Hepatocyte (in vitro differentiated cells): ENCODE measurements around the gene SGMS1. TPM values are rescaled to one million over a fixed set of nuclear protein-coding genes. Genes with fewer than 3 reads are reported as not detected.

Experiments used
- DNase-seq: peaks from one replicate; pipeline ENCODE4 v3.0.0-alpha.2; 2016; ENCODE audit warnings: low spot score
- H2AFZ ChIP-seq: fragments of 200-600 bp; sonication (generic); 2 replicates; pipeline ENCODE4 v1.6.0; 2016; ENCODE audit warnings: antibody characterized with exemption, mild to moderate bottlenecking
- H3K27ac ChIP-seq: fragments of 200-600 bp; sonication (generic); 2 replicates; pipeline ENCODE4 v1.5.1; 2016; ENCODE audit warnings: mild to moderate bottlenecking
- H3K27me3 ChIP-seq: fragments of 200-600 bp; sonication (generic); 2 replicates; pipeline ENCODE4 v1.6.1; 2016
- H3K36me3 ChIP-seq: fragments of 200-600 bp; sonication (generic); replicated peaks from 2 replicates; pipeline ENCODE4 v1.5.1; 2016; ENCODE audit warnings: low read depth; ENCODE audit not compliant: insufficient read depth
- H3K4me1 ChIP-seq: fragments of 200-600 bp; sonication (generic); 2 replicates; pipeline ENCODE4 v1.5.1; 2016; ENCODE audit warnings: mild to moderate bottlenecking, moderate library complexity; ENCODE audit not compliant: insufficient read depth
- H3K4me2 ChIP-seq: fragments of 200-600 bp; sonication (generic); 2 replicates; pipeline ENCODE4 v1.6.0; 2016
- H3K4me3 ChIP-seq: fragments of 200-600 bp; sonication (generic); 2 replicates; pipeline ENCODE4 v1.5.1; 2016; ENCODE audit warnings: mild to moderate bottlenecking
- H3K79me2 ChIP-seq: fragments of 200-600 bp; sonication (generic); 2 replicates; pipeline ENCODE4 v1.6.0; 2017; ENCODE audit warnings: mild to moderate bottlenecking
- H3K9me2 ChIP-seq: fragments of 200-600 bp; sonication (generic); replicated peaks from 2 replicates; pipeline ENCODE4 v1.6.0; 2017; ENCODE audit warnings: mild to moderate bottlenecking; ENCODE audit not compliant: insufficient read depth
- H3K9me3 ChIP-seq: fragments of 200-600 bp; sonication (generic); 2 replicates; pipeline ENCODE4 v1.5.1; 2016; ENCODE audit warnings: low read depth, mild to moderate bottlenecking
- H4K20me1 ChIP-seq: fragments of 200-600 bp; sonication (generic); 2 replicates; pipeline ENCODE4 v1.6.0; 2016; ENCODE audit warnings: mild to moderate bottlenecking; ENCODE audit not compliant: insufficient read depth, poor library complexity, severe bottlenecking
- CTCF ChIP-seq: fragments of 200-600 bp; sonication (generic); IDR thresholded peaks from 2 replicates; pipeline ENCODE4 v1.5.1; 2016; ENCODE audit warnings: antibody characterized with exemption, mild to moderate bottlenecking; ENCODE audit not compliant: poor library complexity
- EZH2 ChIP-seq: fragments of 200-600 bp; sonication (generic); IDR thresholded peaks from 2 replicates; pipeline ENCODE4 v1.6.1; 2016; ENCODE audit warnings: antibody characterized with exemption, mild to moderate bottlenecking, borderline replicate concordance
- EZH2phosphoT487 ChIP-seq: fragments of 200-600 bp; sonication (generic); IDR thresholded peaks from one replicate; pipeline ENCODE4 v1.6.1; 2018; ENCODE audit warnings: antibody characterized with exemption, mild to moderate bottlenecking, low read depth, moderate library complexity; ENCODE audit not compliant: unreplicated experiment, severe bottlenecking
- WGBS: methylation state at CpG from one replicate; pipeline ENCODE4 v1.1.6; 2016; ENCODE audit warnings: low lambda C conversion rate; ENCODE audit errors: missing lambda C conversion rate; 5-methylcytosine and 5-hydroxymethylcytosine counted together
- polyA plus RNA-seq: library from polyadenylated mRNA; unstranded; fragments of >200 nt; fragmentation: Nextera tagmentation; extraction: Ambion mirVana; gene quantifications from 2 replicates; pipeline ENCODE4 v1.2.1, GENCODE V29; 2016
- total RNA-seq: library from RNA; depleted of rRNA; stranded (reverse); fragments of >200 nt; gene quantifications from 2 replicates; pipeline ENCODE4 v1.2.3, GENCODE V29; 2014

Gene SGMS1
- total and polyA plus RNA-seq, 2 experiments from 2014 or later: 28.1 to 87.8 TPM

GRCh38 chr10:50561816-50562215, 61.9 kb downstream of the SGMS1 start:
- Histone ChIP-seq H4K20me1 (peaks cover 2% of the 10 kb centered on the region), H3K27ac (no peak overlapping the region), H3K9me3 (no peaks in the 10 kb centered on the region), H3K27me3 (no peaks in the 10 kb centered on the region), H3K36me3 (no peaks in the 10 kb centered on the region), H3K4me1 (peaks cover 11% of the 10 kb centered on the region), H2AFZ (no peak overlapping the region), H3K4me3 (no peak overlapping the region), H3K4me2 (no peak overlapping the region), H3K79me2 (peaks cover 54% of the 10 kb centered on the region), H3K9me2 (no peaks in the 10 kb centered on the region)
- DNase-seq: peak; percentile 33
- TF ChIP-seq EZH2phosphoT487 (no peak), CTCF (peak; percentile 47)
- 67% methylated on average over 2 of the region's 2 CpGs for WGBS

DNA sequence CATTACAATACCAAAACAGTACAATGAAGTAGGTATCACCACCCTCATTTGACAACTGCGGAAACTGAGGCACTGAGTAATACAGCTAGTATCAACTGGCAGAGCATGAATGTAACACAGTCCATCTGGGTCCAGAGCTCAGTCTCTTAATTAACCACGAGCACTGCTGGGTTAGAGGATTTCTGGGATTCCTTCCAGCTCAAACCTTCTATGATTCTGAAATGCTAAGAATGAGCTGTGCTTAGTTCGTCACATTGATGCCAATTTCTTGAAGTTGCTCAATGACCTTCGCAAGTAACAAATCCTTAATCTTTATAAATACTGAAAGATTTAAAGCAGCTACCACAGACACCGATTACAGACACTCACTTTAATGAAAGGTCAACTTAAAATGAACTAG, 62.5 kb downstream of the SGMS1 start:
- Histone ChIP-seq H2AFZ (no peak overlapping the region), H3K4me2 (no peak overlapping the region), H3K9me2 (no peaks in the 10 kb centered on the region), H3K4me1 (peaks cover 11% of the 10 kb centered on the region), H3K79me2 (peaks cover 55% of the 10 kb centered on the region), H3K27ac (peak overlapping the region; percentile 5), H3K9me3 (no peaks in the 10 kb centered on the region), H3K36me3 (no peaks in the 10 kb centered on the region), H3K27me3 (no peaks in the 10 kb centered on the region), H4K20me1 (peaks cover 2% of the 10 kb centered on the region), H3K4me3 (no peak overlapping the region)
- WGBS: 73% methylated on average over 5 of the region's 5 CpGs
- no peak for TF ChIP-seq CTCF
- no peak for TF ChIP-seq EZH2
- TF ChIP-seq EZH2phosphoT487: no peak
- DNase-seq: no peak

DNA sequence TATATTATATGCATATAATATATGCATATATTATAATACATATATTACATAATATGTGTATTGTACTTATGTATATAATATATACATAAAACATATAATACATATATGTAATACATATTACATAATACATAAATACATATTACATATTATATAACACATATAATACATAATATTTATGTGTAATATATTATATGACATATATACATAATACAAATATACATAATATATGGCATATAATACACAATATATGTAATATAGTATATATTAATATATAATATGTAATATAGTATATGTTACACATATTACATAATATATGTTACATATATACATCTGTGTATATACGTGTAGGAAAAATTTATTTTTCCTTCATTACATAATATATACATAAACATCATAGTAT, 63.4 kb downstream of the SGMS1 start:
- Histone ChIP-seq H3K9me3 (no peaks in the 10 kb centered on the region), H3K4me3 (no peak overlapping the region), H3K27ac (no peak overlapping the region), H3K4me2 (no peak overlapping the region), H3K9me2 (no peaks in the 10 kb centered on the region), H3K79me2 (peaks cover 52% of the 10 kb centered on the region), H3K4me1 (peaks cover 18% of the 10 kb centered on the region), H3K27me3 (no peaks in the 10 kb centered on the region), H4K20me1 (peaks cover 2% of the 10 kb centered on the region), H2AFZ (no peak overlapping the region), H3K36me3 (no peaks in the 10 kb centered on the region)
- no peak for DNase-seq
- WGBS: 88% methylated on average over 1 of the region's 1 CpG
- TF ChIP-seq CTCF (no peak), EZH2 (no peak)

DNA sequence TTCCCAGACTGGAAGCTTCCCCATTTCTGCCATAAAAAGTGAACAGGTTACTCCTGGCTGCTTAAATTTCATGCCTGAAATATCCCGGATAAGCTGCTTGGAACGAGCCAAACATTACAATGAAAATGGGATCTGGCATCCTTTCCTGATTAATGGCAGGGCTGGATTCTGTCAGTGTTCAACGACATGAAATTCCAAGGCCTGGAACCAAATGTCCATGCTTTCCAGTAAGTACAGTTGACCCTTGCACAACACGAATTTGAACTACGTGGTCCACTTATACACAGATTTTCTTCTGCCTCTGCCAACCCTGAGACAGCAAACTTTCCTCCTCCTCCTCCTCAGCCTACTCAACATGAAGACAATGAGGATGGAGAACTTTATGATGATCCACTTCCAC, 65.4 kb downstream of the SGMS1 start:
- no peaks in the 10 kb centered on the region for H3K9me2 ChIP-seq
- H3K27me3 ChIP-seq: no peaks in the 10 kb centered on the region
- no peak for DNase-seq
- H4K20me1 ChIP-seq: peaks cover 2% of the 10 kb centered on the region
- H2AFZ ChIP-seq: no peak overlapping the region
- H3K79me2 ChIP-seq: peaks cover 54% of the 10 kb centered on the region
- TF ChIP-seq CTCF (no peak), EZH2phosphoT487 (no peak), EZH2 (no peak)
- WGBS: 41% methylated on average over 5 of the region's 5 CpGs
- no peak overlapping the region for H3K4me2 ChIP-seq
- no peaks in the 10 kb centered on the region for H3K9me3 ChIP-seq
- H3K36me3 ChIP-seq: no peaks in the 10 kb centered on the region
- H3K4me3 ChIP-seq: no peak overlapping the region
- H3K4me1 ChIP-seq: peaks cover 23% of the 10 kb centered on the region
- H3K27ac ChIP-seq: no peak overlapping the region
